NCI-H187 treated with DMSO at 0.1 percent for 48 hours (cell line): ENCODE measurements around the gene CST9L.

Experiments
- DNase-seq: peaks from one replicate; lab custom pipeline; 2025; lab: John Stamatoyannopoulos, UW

The CST9L gene

DNA sequence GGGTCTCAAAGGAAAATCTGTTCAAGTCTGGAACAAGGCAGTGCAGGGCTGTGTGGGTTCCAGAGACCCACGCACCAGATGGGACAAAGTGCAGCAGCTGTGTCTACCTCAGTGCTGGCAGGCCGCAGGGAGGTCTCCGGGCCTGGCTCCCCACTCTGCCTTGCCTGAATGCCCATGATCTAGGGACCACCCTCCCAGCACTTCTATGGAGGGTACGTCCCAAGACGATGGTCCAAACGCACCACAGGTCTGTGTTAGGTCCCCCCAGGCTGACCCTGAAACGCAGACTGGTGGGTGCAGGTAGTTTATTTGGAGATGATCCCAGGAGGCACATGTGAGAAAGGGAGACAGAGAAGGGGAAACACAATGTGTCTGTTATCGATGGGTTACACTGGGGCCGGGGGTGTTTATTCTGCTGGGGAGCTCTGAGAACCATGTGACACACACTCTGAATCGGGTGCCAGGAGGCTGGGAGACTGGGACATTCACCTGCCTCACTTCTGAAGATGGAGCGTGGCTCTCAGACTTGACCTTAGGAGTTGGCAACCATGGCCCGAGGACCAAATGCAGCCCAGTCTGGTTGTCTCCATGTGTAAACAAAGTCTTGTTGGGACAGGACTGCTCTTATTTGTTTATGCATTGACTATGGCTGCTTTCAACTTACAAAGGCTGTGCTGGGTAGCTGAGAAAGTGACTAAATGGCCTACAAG lies 21.7 kb downstream of the CST9L start:
- DNase-seq, result no peak

DNA sequence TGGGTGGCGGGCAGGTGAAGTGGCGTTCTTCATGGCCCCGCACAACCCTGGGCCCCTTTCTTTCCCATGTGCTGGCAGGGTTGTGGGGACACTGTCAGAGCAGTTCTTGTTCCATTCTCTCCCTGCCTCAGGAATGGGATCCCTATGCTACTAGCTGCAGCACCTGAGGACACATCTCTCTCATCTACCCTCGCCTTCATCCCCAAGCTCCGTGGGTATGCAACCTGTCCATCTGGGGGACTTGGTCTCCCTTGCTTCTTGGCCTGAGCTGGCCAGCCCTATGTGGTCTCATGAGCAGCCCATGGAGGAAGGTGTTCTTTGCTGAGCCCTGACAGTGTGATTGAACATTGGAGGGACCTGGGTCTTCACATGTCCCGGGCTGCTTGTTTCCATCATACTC lies 24.2 kb downstream of the CST9L start:
- DNase-seq, result no peak

DNA sequence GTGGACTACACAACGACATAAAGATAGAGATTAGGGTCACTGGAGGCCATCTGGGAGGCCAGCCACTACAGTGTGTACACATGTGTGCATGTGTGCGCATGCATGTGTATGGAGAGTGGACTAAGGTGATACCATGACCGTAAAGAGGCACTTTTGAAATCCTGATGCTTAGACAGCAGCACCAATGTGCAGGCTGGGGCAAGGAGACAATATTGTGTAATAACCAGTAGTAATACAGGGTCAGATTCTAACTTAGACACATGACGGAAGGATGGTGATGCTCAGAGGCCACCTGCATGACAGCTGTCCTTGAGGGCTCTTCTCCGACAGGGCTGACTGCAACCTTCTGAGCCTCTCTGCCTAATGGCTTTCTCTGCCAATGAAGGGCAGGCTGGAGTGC lies 25.5 kb downstream of the CST9L start:
- no peak for DNase-seq

DNA sequence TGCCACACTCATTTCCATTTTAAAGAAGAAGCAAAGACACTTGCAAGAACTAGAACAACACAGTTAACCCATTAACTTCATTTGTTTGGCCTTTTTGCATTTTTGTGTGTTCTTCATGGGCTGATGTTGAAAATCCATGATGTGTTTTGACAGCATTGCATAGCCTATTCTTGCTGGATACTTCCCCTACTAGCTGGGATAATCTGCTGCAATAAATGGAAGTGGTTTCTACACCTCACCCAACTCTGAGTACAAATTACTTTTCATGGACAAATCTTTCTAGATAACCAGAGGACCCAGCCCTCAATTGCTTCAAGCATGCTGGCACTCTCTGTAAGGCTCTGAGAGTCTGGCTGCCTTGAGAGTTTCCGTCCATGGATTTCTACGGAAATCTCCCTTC lies 26.5 kb downstream of the CST9L start:
- DNase-seq, result no peak

- no peak for DNase-seq
These were observed 27.0 kb downstream of the CST9L start for GRCh38 chr20:23541330-23541729.

DNA sequence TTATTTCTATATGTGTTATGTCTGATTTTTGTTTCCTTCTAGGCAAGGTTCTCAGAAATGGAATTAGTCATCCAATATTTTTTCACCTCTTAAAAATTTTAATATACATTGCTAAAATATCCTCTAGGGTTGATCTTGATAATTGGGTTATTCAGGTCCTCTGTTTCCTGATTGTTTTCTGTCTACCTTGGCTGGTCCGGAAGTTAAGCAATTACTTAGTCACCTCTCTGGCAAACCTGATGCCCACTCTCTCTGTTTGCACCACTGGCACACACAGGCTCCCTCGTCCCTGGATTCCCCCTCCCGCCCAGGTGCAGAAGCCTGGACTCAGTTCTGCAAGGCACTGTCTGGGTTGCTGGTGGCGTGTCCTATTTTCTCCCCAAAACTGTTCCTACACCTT lies 27.7 kb downstream of the CST9L start:
- DNase-seq, result no peak

- no peak for DNase-seq
These were observed 31.3 kb downstream of the CST9L start for GRCh38 chr20:23537030-23537429.

- no peak for DNase-seq
These were observed 31.8 kb downstream of the CST9L start for GRCh38 chr20:23536328-23536974.

DNA sequence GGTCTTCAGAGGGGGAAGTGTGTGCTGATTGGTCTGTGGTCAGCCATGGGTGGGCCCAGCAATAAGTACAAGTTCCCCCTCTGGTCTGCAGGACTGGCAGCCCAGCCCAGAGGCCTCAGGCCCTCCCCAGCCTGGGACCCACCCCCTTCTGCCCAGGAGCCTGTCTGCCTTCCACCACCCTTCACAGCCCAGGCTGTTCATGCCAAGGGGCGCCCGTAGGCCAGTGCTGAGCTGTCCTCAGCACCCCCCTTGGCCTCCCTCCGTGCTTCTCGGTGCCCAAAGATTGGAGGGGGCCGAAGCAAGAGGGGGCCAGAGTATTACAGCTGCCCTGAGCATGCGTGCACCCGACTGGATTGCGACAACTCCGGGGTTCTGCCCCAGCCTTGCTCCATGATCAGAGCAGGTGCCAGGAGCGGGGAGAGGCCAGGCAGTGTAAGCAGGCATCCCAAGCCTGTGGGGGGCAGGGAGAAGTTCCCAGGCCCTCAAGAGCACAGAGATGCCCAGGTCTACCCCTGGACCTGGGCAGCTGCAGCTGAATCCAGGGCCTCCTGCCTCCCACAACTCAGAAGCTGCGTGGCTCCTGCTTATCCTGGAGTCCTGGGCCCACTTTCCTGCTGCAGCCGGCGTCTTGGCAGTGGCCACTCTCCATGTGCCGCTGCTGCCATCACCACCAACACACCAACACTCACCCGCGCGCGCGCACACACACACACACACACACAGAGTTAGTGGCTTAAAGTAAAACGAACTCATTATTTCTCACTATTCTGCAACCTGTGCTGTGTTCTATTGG lies 33.3 kb downstream of the CST9L start:
- no peak for DNase-seq

DNA sequence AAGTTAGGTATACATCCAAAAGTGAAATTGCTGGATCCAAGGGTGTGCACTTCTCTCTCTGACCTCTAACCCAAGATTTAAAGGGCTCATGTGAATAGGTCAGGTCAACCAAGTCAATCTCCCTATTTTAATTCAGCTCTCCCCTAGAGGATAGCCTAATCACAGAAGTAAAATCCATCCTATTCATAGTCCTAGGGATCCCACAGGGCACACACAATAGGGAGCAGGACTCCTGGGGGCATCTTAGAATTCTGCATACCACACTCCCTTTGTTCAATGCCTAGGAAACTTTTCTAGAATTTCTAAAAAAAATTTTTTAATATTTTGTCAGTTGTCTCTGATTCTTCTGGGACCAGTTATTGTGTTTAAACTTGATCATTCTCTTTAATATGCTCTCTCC lies 35.1 kb downstream of the CST9L start:
- no peak for DNase-seq

- no peak for DNase-seq
These were observed 35.8 kb downstream of the CST9L start for GRCh38 chr20:23532533-23532932.

- no peak for DNase-seq
These were observed 37.2 kb downstream of the CST9L start for GRCh38 chr20:23530937-23531567.

GRCh38 chr20:23528867-23529431 lies 39.3 kb downstream of the CST9L start:
- DNase-seq, result no peak

GRCh38 chr20:23526850-23527249 lies 41.4 kb downstream of the CST9L start:
- DNase-seq, result no peak

DNA sequence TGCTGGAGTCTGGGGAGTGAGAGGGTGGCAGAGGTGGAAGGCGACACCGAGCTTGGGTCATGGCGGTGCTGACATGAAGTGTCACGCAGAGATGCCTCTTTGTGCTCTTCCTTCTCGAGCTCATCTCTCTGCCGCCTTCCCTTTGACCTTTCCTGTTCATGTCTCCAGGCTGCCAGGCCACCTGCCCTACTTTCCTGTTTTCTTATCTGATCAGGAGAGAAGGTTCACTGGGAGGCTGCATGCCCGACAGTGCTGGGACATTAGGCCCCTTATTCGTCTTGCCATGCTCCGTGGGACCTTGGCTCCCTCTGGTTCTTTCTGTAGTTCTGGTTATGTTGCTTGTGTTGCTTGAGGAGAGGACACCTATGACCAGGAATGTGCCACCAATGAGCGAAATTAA lies 44.1 kb downstream of the CST9L start:
- no peak for DNase-seq

DNA sequence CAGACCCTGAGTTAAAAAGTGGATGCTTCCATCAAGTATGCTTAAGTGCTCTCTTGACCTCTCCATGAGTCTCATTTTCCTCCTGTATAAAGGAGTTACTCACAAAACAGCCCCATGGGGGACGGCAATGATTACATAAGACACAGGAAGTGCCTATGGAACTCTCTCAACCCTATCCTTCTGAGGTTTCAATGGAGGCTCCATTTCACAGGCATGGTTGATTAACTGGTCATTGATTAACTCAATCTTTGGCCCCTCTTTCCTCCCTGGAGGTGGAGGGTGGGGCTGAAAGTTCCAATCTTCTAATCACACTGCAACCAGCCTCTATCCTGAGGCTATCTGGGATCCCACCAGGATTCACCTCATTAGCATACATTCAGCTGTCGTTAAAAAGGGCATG lies 48.1 kb downstream of the CST9L start:
- DNase-seq, result no peak

GRCh38 chr20:23519556-23519955 lies 48.7 kb downstream of the CST9L start:
- no peak for DNase-seq

- DNase-seq, result no peak
These were observed 50.6 kb downstream of the CST9L start for GRCh38 chr20:23517719-23518118.

GRCh38 chr20:23515250-23515939 lies 52.9 kb downstream of the CST9L start:
- DNase-seq, result no peak

GRCh38 chr20:23514848-23515247 lies 53.4 kb downstream of the CST9L start:
- DNase-seq, result no peak
